HepG2 (cell line): ENCODE results near the gene PYCARD. TPM values are rescaled to one million over a fixed set of nuclear protein-coding genes. Genes with fewer than 3 reads are reported as not detected.

ENCODE experiments used
- ATAC-seq: fragments of 200-7000 bp; cut with Tn5 transposase; 3 replicates; pipeline ENCODE4 v1.9.1; 2020; ENCODE audit warnings: mild to moderate bottlenecking, moderate library complexity
- BruUV-seq: library from RNA; stranded (reverse); fragments of 400-500 nt; replicated peaks from 2 replicates; lab custom pipeline; 2021; lab: Mats Ljungman, UMichigan
- CTCF ChIA-PET: fragments of 300-600 bp; formaldehyde crosslinking; extraction: SDS; loops from one replicate; lab custom pipeline; 2021; ENCODE audit warnings: low total read pairs, inconsistent platforms, low intra/inter-chr PET ratio; lab: Yijun Ruan, JAX
- POLR2A ChIA-PET: fragments of 350-600 bp; sonication (Branson Sonifier 250); formaldehyde crosslinking; loops from one replicate; lab custom pipeline; 2020; ENCODE audit warnings: antibody characterized with exemption, inconsistent platforms; lab: Yijun Ruan, JAX
- DNase-seq: peaks from one replicate; pipeline ENCODE4 v3.0.0-alpha.2; 2015; ENCODE audit warnings: low spot score
- FAIRE-seq: peaks from 3 replicates; lab custom pipeline; 2011; peaks lifted over from hg19 to GRCh38; lab: Jason Lieb, UNC
- H2AFZ ChIP-seq: one replicate; pipeline ENCODE4 v1.6.1; 2011; ENCODE audit warnings: low read length, inconsistent platforms
- H3K27ac ChIP-seq: fragments of 300-600 bp; 3 replicates; pipeline ENCODE4 v1.8.0; 2011; ENCODE audit warnings: mixed run types, mild to moderate bottlenecking, mixed read lengths, low read length, inconsistent platforms; ENCODE audit not compliant: insufficient read depth; ENCODE audit errors: extremely low read length
- H3K27me3 ChIP-seq, 2 experiments: fragments of 200-600 bp in 1 of 2; 2 replicates in 1 of 2; 3 replicates in 1 of 2; pipeline versions ENCODE4 v1.6.0 to v1.8.0; 2011; ENCODE audit warnings: low read length in 2 of 2, mild to moderate bottlenecking in 2 of 2, moderate library complexity in 2 of 2, inconsistent platforms in 1 of 2; ENCODE audit not compliant: insufficient read depth in 2 of 2, control insufficient read depth in 1 of 2
- H3K36me3 ChIP-seq, 2 experiments: fragments of 200-600 bp in 1 of 2; replicated peaks in 1 of 2; 2 replicates in 1 of 2; 3 replicates in 1 of 2; pipeline versions ENCODE4 v1.5.1 to v1.8.0; 2011; ENCODE audit warnings: low read length in 2 of 2, inconsistent platforms in 1 of 2; ENCODE audit not compliant: insufficient read depth in 2 of 2, control insufficient read depth in 1 of 2
- H3K4me1 ChIP-seq: 2 replicates; pipeline ENCODE4 v1.5.1; 2012; ENCODE audit warnings: low read length, inconsistent platforms; ENCODE audit not compliant: insufficient read depth
- H3K4me2 ChIP-seq: 2 replicates; pipeline ENCODE4 v1.6.0; 2011; ENCODE audit warnings: low read depth, low read length, inconsistent platforms
- H3K4me3 ChIP-seq, 3 experiments: fragments of 200-600 bp in 1 of 3; sonication (generic), shearing (Covaris generic) in 1 of 3; replicated peaks in 1 of 3; 2 replicates each; pipeline ENCODE4 v1.5.1; 2011 to 2016; ENCODE audit warnings: low read length in 3 of 3, inconsistent platforms in 2 of 3, low read depth in 2 of 3, mild to moderate bottlenecking in 2 of 3, control low read depth in 1 of 3, mixed read lengths in 1 of 3; ENCODE audit not compliant: insufficient read depth in 1 of 3
- H3K79me2 ChIP-seq: one replicate; pipeline ENCODE4 v1.6.1; 2011; ENCODE audit warnings: low read length, inconsistent platforms; ENCODE audit not compliant: insufficient read depth
- H3K9ac ChIP-seq: 2 replicates; pipeline ENCODE4 v1.6.0; 2011; ENCODE audit warnings: mild to moderate bottlenecking, low read depth, low read length, inconsistent platforms; ENCODE audit not compliant: insufficient read depth
- H3K9me3 ChIP-seq: 2 replicates; pipeline ENCODE4 v1.5.1; 2012; ENCODE audit warnings: mild to moderate bottlenecking, low read length
- H4K20me1 ChIP-seq: 2 replicates; pipeline ENCODE4 v1.6.0; 2011; ENCODE audit warnings: inconsistent platforms, mild to moderate bottlenecking, low read length, moderate library complexity; ENCODE audit not compliant: insufficient read depth
- ATF5 ChIP-seq: sonication (generic); formaldehyde crosslinking; IDR thresholded peaks from 2 replicates; pipeline ENCODE4 v1.4.0; 2020; ENCODE audit warnings: mild to moderate bottlenecking, low read depth, missing genetic modification reagents
- KMT2A ChIP-seq: sonication (generic); formaldehyde crosslinking; IDR thresholded peaks from 2 replicates; pipeline ENCODE4 v1.4.0; 2020; ENCODE audit warnings: missing genetic modification reagents
- MBD4 ChIP-seq: IDR thresholded peaks from 2 replicates; pipeline ENCODE4 v1.6.1; 2012; ENCODE audit warnings: low read length, inconsistent platforms, borderline replicate concordance
- MNT ChIP-seq: fragments of 450-650 bp; IDR thresholded peaks from 2 replicates; pipeline ENCODE4 v1.6.1; 2016
- PAF1 ChIP-seq: IDR thresholded peaks from 2 replicates; pipeline ENCODE4 v1.6.1; 2016; ENCODE audit warnings: missing genetic modification reagents, missing compliant biosample characterization
- PBX3 ChIP-seq: sonication (generic); formaldehyde crosslinking; IDR thresholded peaks from 2 replicates; pipeline ENCODE4 v1.8.1; 2023; ENCODE audit warnings: missing genetic modification reagents, inconsistent platforms, borderline replicate concordance
- PHF8 ChIP-seq: sonication (generic); formaldehyde crosslinking; IDR thresholded peaks from 2 replicates; pipeline ENCODE4 v1.5.0; 2020; ENCODE audit warnings: missing genetic modification reagents
- POLR2AphosphoS2 ChIP-seq: IDR thresholded peaks from 2 replicates; pipeline ENCODE4 v1.6.1; 2011; ENCODE audit warnings: low read depth, low read length, improper control_type of control experiment
- RBFOX2 ChIP-seq: fragments of 200-400 bp; formaldehyde crosslinking; IDR thresholded peaks from 2 replicates; pipeline ENCODE4 v1.6.1; 2017; ENCODE audit warnings: low read depth, mild to moderate bottlenecking, low read length
- RBM22 ChIP-seq: fragments of 200-400 bp; formaldehyde crosslinking; optimal IDR thresholded peaks from 2 replicates; pipeline ENCODE3; 2017; ENCODE audit warnings: mild to moderate bottlenecking, low read length, moderate library complexity
- THAP7 ChIP-seq: sonication (generic); formaldehyde crosslinking; IDR thresholded peaks from 2 replicates; pipeline ENCODE4 v1.8.1; 2023; ENCODE audit warnings: mild to moderate bottlenecking, missing genetic modification reagents
- XRCC5 ChIP-seq: fragments of 200-400 bp; formaldehyde crosslinking; optimal IDR thresholded peaks from 2 replicates; pipeline ENCODE3; 2017; ENCODE audit warnings: mild to moderate bottlenecking, low read length
- WGBS: methylation state at CpG from one replicate; pipeline ENCODE4 v1.1.6; 2017; ENCODE audit warnings: low lambda C conversion rate; 5-methylcytosine and 5-hydroxymethylcytosine counted together
- in situ Hi-C: cut with HindIII; loops from 2 replicates; pipeline ENCODE4 v1.10.0; 2017; ENCODE audit warnings: low pct_unique_long_range_greater_than_20kb; ENCODE audit not compliant: extremely low pct_ligation_motif_present
- intact Hi-C: fragments of 100-400 bp; cut with micrococcal nuclease; formaldehyde crosslinking; loops from one replicate; pipeline ENCODE4 v1.10.0; 2022; ENCODE audit not compliant: unreplicated experiment
- polyA plus RNA-seq, 8 experiments: library from polyadenylated mRNA; depleted of rRNA in 3 of 8; stranded (reverse) in 7 of 8; unstranded in 1 of 8; fragments of >200 nt; fragmentation: Illumina TruSeq in 4 of 8; extraction: Trizol in 4 of 8; gene quantifications; 2 replicates each; pipeline versions ENCODE4 v1.2.1 to v1.2.3, GENCODE V29; 2011 to 2016; ENCODE audit warnings: low read depth in 4 of 8, missing spikeins in 1 of 8, mixed read lengths in 1 of 8; ENCODE audit not compliant: insufficient read depth in 1 of 8
- total RNA-seq, 5 experiments: library from RNA; depleted of rRNA; stranded (reverse); fragments of >200 nt; fragmentation: Illumina TruSeq; extraction: Trizol; gene quantifications; 2 replicates each; pipeline ENCODE4 v1.2.3, GENCODE V29; 2016; ENCODE audit warnings: low read depth in 1 of 5

PYCARD gene
- total and polyA plus RNA-seq, 2 of the 13 experiments (the other 11 are each of a cell fraction or from before 2014, with no cell fraction given) = 4.8 to 9.2 TPM

GRCh38 chr16:31186930-31187807 is 15.4 kb downstream of the PYCARD start:
- no TSS peak for BruUV-seq
- ChIA-PET CTCF (no interaction called here), POLR2A (interaction anchor here (0.8 to 1.4 kb wide), 2 partner anchors 11 to 20 kb away, joined by 3 read pairs; no protein-coding TSS in a partner anchor)
- ATAC-seq (no peak), FAIRE-seq (no peak), DNase-seq (no peak)
- in situ Hi-C loops = no loop called here
- no peaks in the 10 kb centered on the region for H3K9me3 ChIP-seq
- 97% methylated on average over 10 of the region's 10 CpGs for WGBS
- no peak overlapping the region for H3K27ac ChIP-seq
- peaks cover 46% of the 10 kb centered on the region for H3K4me1 ChIP-seq
- TF ChIP-seq XRCC5 (peak; percentile 17), ATF5 (CRISPR knock-in tag) (no peak), THAP7 (no peak), RBM22 (peak; percentile 97), POLR2AphosphoS2 (peak; percentile 85), PAF1 (peak; percentile 58; the same call in 1 of the 2 replicates), RBFOX2 (0 out of 2 replicates have a peak, but pooled peaks have one; percentile 54), PBX3 (CRISPR knock-in tag) (no peak), KMT2A (CRISPR knock-in tag) (no peak), MBD4 (peak; percentile 44; the same call in 1 of the 2 replicates), MNT (peak; percentile 48; the same call in 1 of the 2 replicates), PHF8 (CRISPR knock-in tag) (0 out of 2 replicates have a peak, but pooled peaks have one; percentile 2)
- peaks cover 60 to 99% of the 10 kb centered on the region in 2 experiments for H3K36me3 ChIP-seq
- intact Hi-C loops = no loop called here
- H2AFZ ChIP-seq = no peak overlapping the region
- H4K20me1 ChIP-seq = peaks cover 91% of the 10 kb centered on the region
- no peak overlapping the region for H3K9ac ChIP-seq
- peaks cover 42% of the 10 kb centered on the region for H3K79me2 ChIP-seq
- no peak overlapping the region for H3K4me3 ChIP-seq
- H3K27me3 ChIP-seq = no peaks in the 10 kb centered on the region
- no peak overlapping the region for H3K4me2 ChIP-seq
